Naive B cell (primary cell): ENCODE measurements around the gene IKZF4. TPM values are rescaled to one million over a fixed set of nuclear protein-coding genes. Genes with fewer than 3 reads are reported as not detected.
"Not testable (repeated sequence)": the region's sequence is repeated elsewhere in the genome, so short reads cannot be mapped to it uniquely, and the experiment has no call there.

Experiments used
- ATAC-seq, 2 donors: fragments of 150-1000 bp; cut with Tn5 transposase; 2 replicates each; pipeline ENCODE4 v1.10.0; 2021; ENCODE audit warnings: low read depth in 2 of 2, mild to moderate bottlenecking in 2 of 2, moderate library complexity in 2 of 2
- DNase-seq: peaks from one replicate; pipeline ENCODE4 v3.0.0; 2022
- H3K27ac Mint-ChIP-seq, 6 donors: one replicate each; pipeline ENCODE4 v1.8.0; 2020 to 2022; ENCODE audit warnings: mild to moderate bottlenecking in 6 of 6, mixed read lengths in 6 of 6, moderate library complexity in 5 of 6, inconsistent platforms in 2 of 6
- H3K27me3 Mint-ChIP-seq, 3 donors: one replicate each; pipeline ENCODE4 v1.8.0; 2021 to 2022; ENCODE audit warnings: mixed read lengths in 3 of 3, mild to moderate bottlenecking in 1 of 3
- H3K36me3 Mint-ChIP-seq, 2 donors: one replicate each; pipeline ENCODE4 v1.8.0; 2020 to 2022; ENCODE audit warnings: mixed read lengths in 2 of 2, inconsistent platforms in 1 of 2, mild to moderate bottlenecking in 1 of 2
- H3K4me1 Mint-ChIP-seq, 3 donors: one replicate each; pipeline ENCODE4 v1.8.0; 2020 to 2022; ENCODE audit warnings: mixed read lengths in 3 of 3, inconsistent platforms in 1 of 3, mild to moderate bottlenecking in 1 of 3, moderate library complexity in 1 of 3
- H3K4me3 Mint-ChIP-seq, 8 donors: one replicate each; pipeline ENCODE4 v1.8.0; 2020 to 2022; ENCODE audit warnings: mild to moderate bottlenecking in 8 of 8, mixed read lengths in 8 of 8, moderate library complexity in 8 of 8, inconsistent platforms in 2 of 8
- H3K9me3 Mint-ChIP-seq, 7 donors: one replicate each; pipeline ENCODE4 v1.8.0; 2020 to 2022; ENCODE audit warnings: mixed read lengths in 7 of 7, mild to moderate bottlenecking in 5 of 7, inconsistent platforms in 2 of 7, moderate library complexity in 1 of 7
- polyA plus RNA-seq, 6 donors: library from polyadenylated mRNA; unstranded; fragments of 300-500 nt; fragmentation: Illumina TruSeq; gene quantifications; one replicate each; pipeline ENCODE4 v1.2.3, GENCODE V29; 2021; ENCODE audit warnings: low read depth in 6 of 6

IKZF4 gene
- polyA plus RNA-seq, 6 donors from 2014 or later: 0.14 to 0.32 (median 0.25) TPM; not detected in 1

DNA sequence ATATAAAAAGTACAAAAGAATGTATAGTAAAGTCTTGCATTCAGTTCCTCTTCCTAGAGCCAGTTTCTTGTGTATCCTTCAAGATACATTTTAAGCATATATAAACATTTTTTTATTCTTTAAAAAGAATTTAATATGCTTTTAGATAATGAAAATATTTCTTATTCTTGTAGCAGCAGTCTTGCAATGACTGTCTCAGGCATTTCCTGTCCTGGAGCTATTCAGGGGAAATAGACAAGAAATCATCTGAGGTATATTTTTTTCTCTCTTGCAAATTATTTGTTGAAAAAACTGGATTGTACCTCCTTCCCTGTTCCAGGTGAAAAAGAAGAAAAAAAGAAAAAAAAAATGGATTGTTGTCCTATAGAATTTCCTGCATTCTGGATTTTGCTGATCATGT, 42.2 kb downstream of the IKZF4 start:
- peaks cover 0 to 4% (median 0%) of the 10 kb centered on the region in 7 donors for H3K9me3 Mint-ChIP-seq
- H3K36me3 Mint-ChIP-seq: no peaks in the 10 kb centered on the region
- H3K27ac Mint-ChIP-seq: no peak overlapping the region

DNA sequence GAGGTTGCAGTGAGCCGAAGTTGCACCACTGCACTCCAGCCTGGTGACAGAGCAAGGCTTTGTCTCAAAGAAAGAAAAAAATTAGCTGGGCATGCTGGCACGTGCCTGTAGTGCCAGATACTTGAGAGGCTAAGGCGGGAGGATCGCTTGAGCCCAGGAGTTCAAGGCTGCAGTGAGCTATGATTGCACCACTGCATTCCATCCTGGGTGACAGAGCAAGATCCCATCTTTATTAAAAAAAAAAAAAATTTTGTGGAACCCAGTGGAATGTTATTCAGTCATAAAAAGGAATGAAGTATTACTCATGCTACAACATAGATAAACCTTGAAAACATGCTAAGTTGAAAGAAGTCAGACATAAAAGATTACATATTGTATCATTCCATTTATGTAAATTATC, 50.8 kb downstream of the IKZF4 start:
- no peak overlapping the region for H3K27ac Mint-ChIP-seq
- H3K4me1 Mint-ChIP-seq: no peaks in the 10 kb centered on the region
- DNase-seq (no peak), ATAC-seq (no peak)
- H3K27me3 Mint-ChIP-seq: peaks cover 0 to 13% (median 5%) of the 10 kb centered on the region in 3 donors
- H3K4me3 Mint-ChIP-seq: no peak overlapping the region
- H3K36me3 Mint-ChIP-seq: no peaks in the 10 kb centered on the region
- H3K9me3 Mint-ChIP-seq: no peaks in the 10 kb centered on the region

More for the DNA sequence above, 42.2 kb downstream of the IKZF4 start:
- DNase-seq: no peak
- H3K4me3 Mint-ChIP-seq: no peak overlapping the region
- ATAC-seq: no peak
- peaks cover 3 to 18% (median 10%) of the 10 kb centered on the region in 3 donors for H3K27me3 Mint-ChIP-seq
- H3K4me1 Mint-ChIP-seq: no peaks in the 10 kb centered on the region

DNA sequence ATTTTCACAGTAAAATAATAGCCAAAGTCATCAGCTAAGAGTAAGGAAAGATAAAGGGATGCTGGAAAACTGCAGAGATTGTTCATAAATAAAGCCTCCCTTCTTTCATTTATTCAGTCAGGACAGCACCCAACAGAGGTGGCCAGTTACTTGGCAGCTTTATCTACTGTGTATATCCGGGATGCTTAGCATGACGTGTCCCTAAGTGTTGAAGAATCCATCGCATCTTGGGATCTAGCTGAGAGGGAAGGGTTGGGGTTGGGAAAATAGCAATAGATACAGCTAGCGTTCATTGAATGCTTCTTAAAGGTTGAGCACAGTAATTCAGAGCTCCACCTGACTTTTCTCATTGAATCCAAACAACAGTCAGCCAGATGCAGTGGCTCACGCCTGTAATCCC, 53.6 kb downstream of the IKZF4 start:
- H3K9me3 Mint-ChIP-seq: no peaks in the 10 kb centered on the region
- H3K4me3 Mint-ChIP-seq: no peak overlapping the region
- DNase-seq: no peak
- H3K4me1 Mint-ChIP-seq: no peaks in the 10 kb centered on the region
- H3K27me3 Mint-ChIP-seq: peaks cover 0 to 13% (median 13%) of the 10 kb centered on the region in 3 donors
- no peak for ATAC-seq
- no peaks in the 10 kb centered on the region for H3K36me3 Mint-ChIP-seq
- no peak overlapping the region for H3K27ac Mint-ChIP-seq

DNA sequence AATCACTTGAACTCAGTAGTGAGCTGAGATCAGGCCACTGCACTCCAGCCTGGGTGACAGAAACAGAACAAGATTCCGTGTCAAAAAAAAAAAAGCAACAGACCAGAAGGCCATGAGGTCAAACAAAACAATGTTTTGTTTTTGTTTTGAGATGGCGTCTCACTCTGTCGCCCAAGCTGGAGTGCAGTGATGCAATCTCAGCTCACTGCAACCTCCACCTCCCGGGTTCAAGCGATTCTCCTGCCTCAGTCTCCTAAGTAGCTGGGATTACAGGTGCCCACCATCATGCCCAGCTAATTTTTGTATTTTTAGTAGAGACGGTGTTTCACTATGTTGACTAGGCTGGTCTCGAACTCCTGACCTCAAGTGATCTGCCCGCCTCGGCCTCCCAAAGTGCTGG, 57.1 kb downstream of the IKZF4 start:
- not testable (repeated sequence) for H3K4me1 Mint-ChIP-seq, ATAC-seq, H3K36me3 Mint-ChIP-seq, H3K27ac Mint-ChIP-seq, DNase-seq, H3K9me3 Mint-ChIP-seq
- Mint-ChIP-seq H3K27me3 (peaks cover 20 to 36% (median 23%) of the 10 kb centered on the region in 3 donors), H3K4me3 (peak overlapping the region in 5 of 8 donors; percentile 62 to 89 (median 85))

DNA sequence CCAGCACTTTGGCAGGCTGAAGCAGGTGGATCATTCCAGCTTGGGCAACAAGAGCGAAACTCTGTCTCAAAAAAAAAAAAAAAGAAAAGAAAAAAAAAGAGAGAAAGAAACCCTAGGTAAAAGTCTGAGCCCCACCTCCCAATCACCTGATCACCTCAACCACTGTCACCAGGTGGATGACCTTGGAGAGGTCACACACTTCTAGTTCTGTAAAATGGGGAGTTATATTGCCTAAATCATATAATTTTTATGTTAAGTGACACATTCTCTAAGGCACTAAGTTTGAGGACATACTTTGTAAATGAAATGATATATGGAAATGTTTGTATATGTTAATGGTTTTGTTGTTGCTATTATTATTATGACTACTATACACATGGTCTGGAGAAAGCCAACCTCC, 57.6 kb downstream of the IKZF4 start:
- Mint-ChIP-seq H3K9me3 (no peaks in the 10 kb centered on the region), H3K27ac (no peak overlapping the region), H3K4me1 (peaks cover 5 to 8% (median 5%) of the 10 kb centered on the region in 3 donors), H3K4me3 (peak overlapping the region in 7 of 8 donors; percentile 78 to 90 (median 85)), H3K36me3 (no peaks in the 10 kb centered on the region), H3K27me3 (peaks cover 21 to 36% (median 23%) of the 10 kb centered on the region in 3 donors)
- DNase-seq: no peak
- ATAC-seq: no peak

DNA sequence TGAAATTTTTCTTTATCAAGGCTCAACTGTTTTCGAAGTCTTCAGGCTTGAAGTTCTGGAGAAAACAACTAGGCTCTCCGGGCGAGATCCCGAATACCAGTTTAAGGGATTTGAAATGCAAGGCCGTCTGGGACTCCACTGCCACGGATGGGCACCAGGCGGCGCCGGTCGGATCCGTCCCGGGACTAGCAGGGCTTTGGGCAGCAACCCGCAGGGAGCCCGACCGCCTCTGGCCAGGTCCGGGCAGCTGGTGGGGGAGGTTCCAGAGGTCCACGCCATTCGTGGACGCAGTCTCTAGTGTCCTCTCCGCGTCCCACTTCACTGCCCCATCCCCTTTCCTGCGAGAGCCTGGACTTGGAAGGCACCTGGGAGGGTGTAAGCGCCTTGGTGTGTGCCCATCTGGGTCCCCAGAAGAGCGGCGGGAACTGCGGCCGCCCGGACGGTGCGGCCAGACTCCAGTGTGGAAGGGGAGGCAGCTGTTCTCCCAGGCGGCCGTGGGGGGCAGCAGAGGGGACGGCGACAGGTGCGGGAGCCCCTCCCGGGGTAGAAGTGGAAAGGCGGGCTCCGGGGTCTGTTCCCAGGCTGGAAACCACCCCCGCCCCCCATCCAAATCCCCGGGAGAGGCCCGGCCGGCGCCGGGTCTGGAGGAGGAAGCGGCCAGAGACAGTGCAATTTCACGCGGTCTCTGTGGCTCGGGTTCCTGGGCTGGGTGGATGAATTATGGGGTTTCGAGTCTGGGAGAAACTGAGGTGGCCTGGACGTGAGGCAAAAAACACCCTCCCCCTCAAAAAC, 58.3 kb downstream of the IKZF4 start:
- H3K4me1 Mint-ChIP-seq: peaks cover 5 to 8% (median 5%) of the 10 kb centered on the region in 3 donors
- peak overlapping the region; percentile 78 to 91 (median 88) for H3K4me3 Mint-ChIP-seq
- peaks cover 28 to 42% (median 28%) of the 10 kb centered on the region in 3 donors for H3K27me3 Mint-ChIP-seq
- DNase-seq (peak; percentile 49), ATAC-seq (peak; percentile 80 to 82)
- peak overlapping the region in 2 of 6 donors; percentile 30 to 44 for H3K27ac Mint-ChIP-seq
- H3K9me3 Mint-ChIP-seq: no peaks in the 10 kb centered on the region
- H3K36me3 Mint-ChIP-seq: no peaks in the 10 kb centered on the region

DNA sequence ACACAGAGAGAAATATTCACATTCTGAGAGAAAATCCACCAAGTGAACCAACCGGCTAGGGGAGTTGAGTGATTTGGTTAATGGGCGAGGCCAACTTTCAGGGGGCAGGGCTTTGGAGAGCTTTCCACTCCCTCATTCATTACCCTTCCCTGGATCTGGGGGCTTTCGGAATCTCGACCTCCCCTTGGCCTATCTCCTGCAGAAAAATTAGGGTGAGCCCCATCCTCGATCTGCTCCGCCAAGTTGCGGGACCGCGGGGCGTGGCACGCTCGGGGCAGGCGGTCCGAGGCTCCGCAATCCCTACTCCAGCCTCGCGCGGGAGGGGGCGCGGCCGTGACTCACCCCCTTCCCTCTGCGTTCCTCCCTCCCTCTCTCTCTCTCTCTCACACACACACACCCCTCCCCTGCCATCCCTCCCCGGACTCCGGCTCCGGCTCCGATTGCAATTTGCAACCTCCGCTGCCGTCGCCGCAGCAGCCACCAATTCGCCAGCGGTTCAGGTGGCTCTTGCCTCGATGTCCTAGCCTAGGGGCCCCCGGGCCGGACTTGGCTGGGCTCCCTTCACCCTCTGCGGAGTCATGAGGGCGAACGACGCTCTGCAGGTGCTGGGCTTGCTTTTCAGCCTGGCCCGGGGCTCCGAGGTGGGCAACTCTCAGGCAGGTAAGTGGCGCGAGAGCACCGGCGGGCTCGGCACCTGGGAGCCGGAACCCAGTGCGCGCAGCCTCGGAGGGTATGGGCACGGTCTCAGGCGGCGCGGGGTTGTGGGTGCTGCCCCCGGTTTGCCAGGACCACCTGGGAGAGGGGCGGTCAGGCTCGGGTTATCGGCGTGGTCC, 59.1 kb downstream of the IKZF4 start, which contains the start of gene ERBB3:
ERBB3 (plus strand) TSS at position 443 of the 833 bp plus-strand sequence; CDS start at position 579, 136 bp downstream.
- Mint-ChIP-seq H3K36me3 (no peaks in the 10 kb centered on the region), H3K4me1 (peaks cover 5 to 8% (median 5%) of the 10 kb centered on the region in 3 donors), H3K9me3 (no peaks in the 10 kb centered on the region), H3K27me3 (peaks cover 28 to 47% (median 29%) of the 10 kb centered on the region in 3 donors), H3K4me3 (peak within 1 kb of the TSS; percentile 78 to 91 (median 88)), H3K27ac (peak within 1 kb of the TSS in 2 of 6 donors; percentile 30 to 44)
- DNase-seq (peak; percentile 27), ATAC-seq (peak; percentile 56 to 58)

DNA sequence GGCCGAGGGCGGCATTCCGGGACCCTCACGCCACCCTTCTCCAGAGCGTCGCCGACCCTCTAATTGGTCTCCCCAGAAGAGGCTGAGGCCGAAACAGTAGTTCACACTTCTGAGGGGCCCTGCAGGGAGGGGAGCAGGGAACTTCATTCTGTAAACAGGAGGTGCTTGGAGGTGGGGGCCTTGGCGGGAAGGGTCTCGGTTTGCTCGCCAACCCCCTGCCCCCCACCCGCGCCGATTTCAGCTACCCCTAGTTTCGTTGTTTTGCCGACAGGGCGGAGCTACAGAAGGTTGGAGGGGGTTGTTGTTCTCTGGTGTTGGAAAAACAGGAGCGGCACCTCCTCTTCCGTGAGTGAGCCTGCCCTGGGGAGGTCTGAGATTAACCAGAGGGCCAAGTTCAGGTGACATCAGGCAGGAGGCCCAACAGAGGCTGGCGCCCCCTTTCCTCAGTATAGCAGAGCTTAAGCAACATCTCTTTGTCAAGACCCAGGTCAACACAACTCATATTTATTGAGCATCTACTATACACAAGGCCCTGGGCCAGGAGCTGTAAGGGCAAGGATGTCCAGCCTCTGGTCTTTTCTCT, 59.8 kb downstream of the IKZF4 start:
- Mint-ChIP-seq H3K27ac (no peak overlapping the region), H3K27me3 (peaks cover 28 to 51% (median 32%) of the 10 kb centered on the region in 3 donors), H3K4me3 (peak overlapping the region; percentile 78 to 91 (median 88)), H3K4me1 (peaks cover 5 to 8% (median 5%) of the 10 kb centered on the region in 3 donors), H3K36me3 (no peaks in the 10 kb centered on the region), H3K9me3 (no peaks in the 10 kb centered on the region)
- DNase-seq (no peak), ATAC-seq (no peak)

DNA sequence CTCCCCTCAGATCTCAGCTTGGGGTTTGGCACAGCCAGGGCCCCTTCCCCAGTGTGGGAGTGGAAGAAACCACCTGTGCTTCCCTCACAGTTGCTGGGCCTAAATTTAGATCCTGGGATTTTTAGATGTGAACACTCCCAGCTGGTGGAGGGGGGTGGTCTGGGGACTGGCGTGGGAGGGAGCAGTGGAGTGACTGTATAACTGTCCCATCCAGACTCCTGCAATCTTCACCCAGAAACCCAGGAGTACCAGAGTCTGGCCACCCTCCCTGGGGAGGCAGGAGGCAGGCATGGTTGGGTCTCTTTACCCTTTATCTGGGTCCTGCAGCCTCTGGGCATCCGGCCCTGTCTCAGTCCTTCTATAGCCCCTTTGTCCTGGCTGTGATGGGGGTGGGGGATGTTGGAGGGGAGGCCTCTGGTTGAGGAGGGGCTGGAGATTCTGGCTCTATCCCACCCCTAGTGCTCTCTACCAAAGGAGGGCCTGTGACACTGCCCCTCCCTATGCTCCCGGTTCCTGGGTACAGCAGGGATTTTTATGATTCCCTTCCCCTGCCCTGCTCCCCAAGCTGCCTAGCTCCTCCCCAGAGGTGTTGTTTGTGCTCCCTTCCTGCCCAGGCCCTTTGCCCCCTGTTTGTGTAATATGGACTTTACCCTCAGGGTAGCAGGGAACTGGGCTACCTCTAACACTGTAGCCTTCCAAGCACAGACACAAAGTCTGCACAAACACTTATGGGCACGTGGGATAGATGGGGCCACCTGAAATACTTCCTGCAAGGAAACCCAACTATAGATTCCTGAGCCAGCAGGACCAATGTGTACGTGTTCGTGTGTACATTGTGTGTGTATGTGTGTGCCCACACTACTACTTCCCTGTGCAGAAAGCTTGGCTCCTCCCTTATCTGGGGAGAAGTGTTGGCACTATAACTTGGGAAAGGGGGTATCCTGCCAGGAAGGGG, 60.8 kb downstream of the IKZF4 start:
- Mint-ChIP-seq H3K36me3 (no peaks in the 10 kb centered on the region), H3K9me3 (no peaks in the 10 kb centered on the region), H3K27ac (no peak overlapping the region), H3K27me3 (peaks cover 28 to 51% (median 31%) of the 10 kb centered on the region in 3 donors), H3K4me1 (peaks cover 5 to 8% (median 5%) of the 10 kb centered on the region in 3 donors), H3K4me3 (peak overlapping the region in 5 of 8 donors; percentile 52 to 83 (median 77))
- DNase-seq: no peak
- no peak for ATAC-seq

DNA sequence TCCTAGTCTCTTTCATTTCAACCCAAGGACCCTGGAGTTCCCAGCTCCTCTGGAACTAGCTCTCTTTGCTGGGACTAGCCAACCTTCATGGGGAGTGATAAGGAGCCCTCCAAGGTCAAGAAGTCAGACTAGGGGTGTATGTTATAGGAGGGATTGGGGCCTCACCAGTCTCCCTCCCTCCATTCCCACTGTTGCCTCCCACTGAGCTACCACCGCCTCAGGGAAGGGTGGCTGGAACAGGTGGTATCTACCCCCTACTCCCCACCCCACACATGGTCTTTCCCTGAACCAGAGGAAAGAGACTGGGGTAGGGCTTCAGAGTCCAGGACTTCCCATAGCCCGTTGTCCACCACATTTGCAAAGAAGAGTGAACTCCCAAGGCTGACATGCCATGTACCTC, 61.5 kb downstream of the IKZF4 start:
- H3K4me3 Mint-ChIP-seq: peak overlapping the region in 1 of 8 donors; percentile 33
- no peak for ATAC-seq
- H3K27ac Mint-ChIP-seq: no peak overlapping the region
- peaks cover 28 to 51% (median 29%) of the 10 kb centered on the region in 3 donors for H3K27me3 Mint-ChIP-seq
- peaks cover 5 to 8% (median 5%) of the 10 kb centered on the region in 3 donors for H3K4me1 Mint-ChIP-seq
- DNase-seq: no peak
- H3K36me3 Mint-ChIP-seq: no peaks in the 10 kb centered on the region
- H3K9me3 Mint-ChIP-seq: no peaks in the 10 kb centered on the region

DNA sequence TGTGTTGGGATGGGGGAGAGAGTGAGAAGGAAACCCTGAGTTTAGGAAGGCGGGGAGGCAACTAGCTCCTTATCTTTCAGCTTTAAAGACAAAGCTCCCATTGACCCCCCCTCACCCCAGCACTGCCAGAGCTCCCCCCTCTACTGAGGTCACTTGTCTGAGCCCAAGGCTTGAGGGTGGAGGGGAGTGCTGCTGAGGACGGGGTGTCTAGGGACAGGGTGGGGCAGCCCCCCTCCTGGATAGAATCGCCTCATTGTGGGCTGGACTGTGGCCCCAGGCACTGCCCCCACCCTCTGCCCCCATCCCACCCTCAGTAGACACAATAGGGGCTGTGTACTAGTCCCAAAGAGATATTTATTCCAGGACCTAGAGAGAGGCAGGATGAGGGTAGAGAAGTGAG, 62.1 kb downstream of the IKZF4 start:
- H3K4me1 Mint-ChIP-seq: peaks cover 5 to 8% (median 5%) of the 10 kb centered on the region in 3 donors
- no peak overlapping the region for H3K27ac Mint-ChIP-seq
- no peaks in the 10 kb centered on the region for H3K9me3 Mint-ChIP-seq
- no peak for ATAC-seq
- DNase-seq: no peak
- no peaks in the 10 kb centered on the region for H3K36me3 Mint-ChIP-seq
- peaks cover 28 to 51% (median 32%) of the 10 kb centered on the region in 3 donors for H3K27me3 Mint-ChIP-seq
- no peak overlapping the region for H3K4me3 Mint-ChIP-seq

DNA sequence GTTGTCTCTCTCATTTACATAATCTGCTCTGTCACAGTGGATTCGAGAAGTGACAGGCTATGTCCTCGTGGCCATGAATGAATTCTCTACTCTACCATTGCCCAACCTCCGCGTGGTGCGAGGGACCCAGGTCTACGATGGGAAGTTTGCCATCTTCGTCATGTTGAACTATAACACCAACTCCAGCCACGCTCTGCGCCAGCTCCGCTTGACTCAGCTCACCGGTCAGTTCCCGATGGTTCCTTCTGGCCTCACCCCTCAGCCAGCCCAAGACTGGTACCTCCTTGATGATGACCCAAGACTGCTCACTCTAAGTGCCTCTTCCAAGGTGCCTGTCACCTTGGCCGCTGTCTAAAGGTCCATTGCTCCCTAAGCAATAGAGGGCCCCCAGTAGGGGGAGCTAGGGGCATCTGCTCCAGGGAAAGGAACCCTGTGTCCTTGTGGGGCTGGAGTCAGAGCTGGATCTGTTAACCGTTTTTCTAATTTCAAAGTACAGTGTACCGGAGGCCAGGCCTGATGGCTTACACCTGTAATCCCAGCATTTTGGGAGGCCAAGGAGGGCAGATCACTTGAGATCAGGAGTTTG, 64.2 kb downstream of the IKZF4 start:
- H3K36me3 Mint-ChIP-seq: no peaks in the 10 kb centered on the region
- peaks cover 5 to 6% (median 5%) of the 10 kb centered on the region in 3 donors for H3K4me1 Mint-ChIP-seq
- H3K4me3 Mint-ChIP-seq: no peak overlapping the region
- no peak for ATAC-seq
- H3K27ac Mint-ChIP-seq: no peak overlapping the region
- H3K9me3 Mint-ChIP-seq: no peaks in the 10 kb centered on the region
- H3K27me3 Mint-ChIP-seq: peaks cover 28 to 49% (median 28%) of the 10 kb centered on the region in 3 donors
- DNase-seq: no peak
